Bone marrow (tissue), 2 donors: ENCODE data around the gene ANO1.

Experiments used
- DNase-seq, 2 donors: peaks; one replicate each; lab custom pipeline; 2025; lab: John Stamatoyannopoulos, UW

Gene ANO1

GRCh38 chr11:70139785-70140410, 61.8 kb downstream of the ANO1 start:
- no peak for DNase-seq

- DNase-seq = no peak
These were observed 62.8 kb downstream of the ANO1 start for GRCh38 chr11:70140711-70141485.

GRCh38 chr11:70141486-70142220, 63.5 kb downstream of the ANO1 start:
- no peak for DNase-seq

GRCh38 chr11:70142221-70142875, 64.2 kb downstream of the ANO1 start:
- no peak for DNase-seq

- DNase-seq = no peak
These were observed 66.1 kb downstream of the ANO1 start for GRCh38 chr11:70144262-70144661.

- no peak for DNase-seq
These were observed 67.0 kb downstream of the ANO1 start for GRCh38 chr11:70145071-70145470.

GRCh38 chr11:70145841-70146240, 67.7 kb downstream of the ANO1 start:
- DNase-seq = no peak

- no peak for DNase-seq
These were observed 68.2 kb downstream of the ANO1 start for GRCh38 chr11:70146299-70146698.

- DNase-seq = no peak
These were observed 68.9 kb downstream of the ANO1 start for GRCh38 chr11:70146895-70147520.

- DNase-seq = no peak
These were observed 69.6 kb downstream of the ANO1 start for GRCh38 chr11:70147668-70148067.

GRCh38 chr11:70151671-70152070, 73.6 kb downstream of the ANO1 start:
- no peak for DNase-seq

GRCh38 chr11:70153133-70153727, 75.1 kb downstream of the ANO1 start:
- DNase-seq = no peak

GRCh38 chr11:70155386-70155785, 77.3 kb downstream of the ANO1 start:
- DNase-seq = no peak

- no peak for DNase-seq
These were observed 78.3 kb downstream of the ANO1 start for GRCh38 chr11:70156291-70157037.

- DNase-seq = no peak
These were observed 80.1 kb downstream of the ANO1 start for GRCh38 chr11:70158201-70158600.

GRCh38 chr11:70158757-70159389, 80.8 kb downstream of the ANO1 start:
- no peak for DNase-seq

GRCh38 chr11:70159627-70160570, 81.8 kb downstream of the ANO1 start:
- no peak for DNase-seq

GRCh38 chr11:70161043-70161625, 83.0 kb downstream of the ANO1 start:
- DNase-seq = no peak

GRCh38 chr11:70164705-70165104, 86.6 kb downstream of the ANO1 start:
- no peak for DNase-seq
